OCI-LY7 (cell line): ENCODE data around the gene MICAL3. TPM values are rescaled to one million over a fixed set of nuclear protein-coding genes. Genes with fewer than 3 reads are reported as not detected.
A peak's percentile ranks its signal among the peaks of the same experiment; 100 is the strongest.

ENCODE experiments used
- BruUV-seq: library from RNA; stranded (reverse); fragments of 400-500 nt; replicated peaks from 2 replicates; lab custom pipeline; 2021; lab: Mats Ljungman, UMichigan
- CTCF ChIA-PET: fragments of 300-600 bp; sonication (Branson Sonifier 250); formaldehyde crosslinking; loops from one replicate; lab custom pipeline; 2022; ENCODE audit warnings: antibody characterized with exemption; ENCODE audit not compliant: unreplicated experiment; lab: Charles Lee
- POLR2A ChIA-PET: fragments of 300-600 bp; sonication (Branson Sonifier 250); formaldehyde crosslinking; loops from one replicate; lab custom pipeline; 2022; ENCODE audit warnings: antibody characterized with exemption; lab: Charles Lee
- DNase-seq: peaks from one replicate; pipeline ENCODE4 v3.0.0-alpha.2; 2015; ENCODE audit warnings: low spot score
- H2AFZ ChIP-seq: fragments of 200-600 bp; sonication (generic), shearing (Covaris generic); 2 replicates; pipeline ENCODE4 v1.6.1; 2014; ENCODE audit warnings: mild to moderate bottlenecking, antibody characterized with exemption, low read length, moderate library complexity
- H3K27ac ChIP-seq: fragments of 200-600 bp; sonication (generic); 2 replicates; pipeline ENCODE4 v1.5.1; 2014; ENCODE audit warnings: mixed run types, low read depth, mild to moderate bottlenecking, moderate library complexity, low read length, inconsistent platforms; ENCODE audit not compliant: poor library complexity, severe bottlenecking
- H3K36me3 ChIP-seq: fragments of 200-600 bp; sonication (generic); 2 replicates; pipeline ENCODE4 v1.6.1; 2014; ENCODE audit warnings: mild to moderate bottlenecking, antibody characterized with exemption, low read length, moderate library complexity, mixed read lengths; ENCODE audit not compliant: insufficient read depth
- H3K4me1 ChIP-seq: fragments of 200-600 bp; sonication (generic); 2 replicates; pipeline ENCODE4 v1.5.1; 2014; ENCODE audit warnings: mild to moderate bottlenecking, low read length; ENCODE audit not compliant: insufficient read depth, poor library complexity, severe bottlenecking
- H3K4me2 ChIP-seq: fragments of 200-600 bp; sonication (generic); 2 replicates; pipeline ENCODE4 v1.6.1; 2014; ENCODE audit warnings: mild to moderate bottlenecking, low read length
- H3K4me3 ChIP-seq: fragments of 200-600 bp; sonication (generic); 2 replicates; pipeline ENCODE4 v1.5.1; 2014; ENCODE audit warnings: mild to moderate bottlenecking, low read depth, low read length; ENCODE audit not compliant: poor library complexity, severe bottlenecking
- H3K79me2 ChIP-seq: fragments of 200-600 bp; sonication (generic); 2 replicates; pipeline ENCODE4 v1.6.1; 2016; ENCODE audit warnings: low read depth, mild to moderate bottlenecking, low read length, moderate library complexity, mixed read lengths; ENCODE audit not compliant: insufficient read depth
- H3K9me2 ChIP-seq: fragments of 200-600 bp; sonication (generic); 2 replicates; pipeline ENCODE4 v1.6.1; 2016; ENCODE audit warnings: mild to moderate bottlenecking, low read length, mixed read lengths; ENCODE audit not compliant: insufficient read depth
- H3K9me3 ChIP-seq: fragments of 200-600 bp; sonication (generic); 2 replicates; pipeline ENCODE4 v1.6.1; 2014; ENCODE audit warnings: mild to moderate bottlenecking, mixed run types, low read length, mixed read lengths
- H4K20me1 ChIP-seq: fragments of 200-600 bp; sonication (generic); 2 replicates; pipeline ENCODE4 v1.6.1; 2014; ENCODE audit warnings: mild to moderate bottlenecking, antibody characterized with exemption, low read length, moderate library complexity, mixed read lengths; ENCODE audit not compliant: insufficient read depth
- EZH2phosphoT487 ChIP-seq: fragments of 200-600 bp; sonication (generic); IDR thresholded peaks from 2 replicates; pipeline ENCODE4 v1.6.1; 2018; ENCODE audit warnings: low read depth, borderline replicate concordance, mild to moderate bottlenecking, mixed run types, antibody characterized with exemption, low read length, moderate library complexity, mixed read lengths
- intact Hi-C: fragments of 100-400 bp; cut with micrococcal nuclease; formaldehyde crosslinking; loops from one replicate; pipeline ENCODE4 v1.10.0; 2022; ENCODE audit not compliant: unreplicated experiment
- total RNA-seq, 2 experiments: library from RNA; depleted of rRNA in 1 of 2; stranded (reverse); fragments of >200 nt in 1 of 2; shearing (Covaris generic) in 1 of 2; gene quantifications; 2 replicates each; pipeline ENCODE4 v1.2.3, GENCODE V29; 2014 to 2022
- TF ChIP-seq, protein P1 (sequence below): fragments of 200-600 bp; sonication (generic); conservative IDR thresholded peaks from 2 replicates; pipeline ENCODE4 v1.5.1; 2014; ENCODE audit warnings: mild to moderate bottlenecking, antibody characterized with exemption, low read length, moderate library complexity, mixed read lengths

The MICAL3 gene
- total RNA-seq, 2 experiments from 2014 or later: 80.9 to 210 TPM

DNA sequence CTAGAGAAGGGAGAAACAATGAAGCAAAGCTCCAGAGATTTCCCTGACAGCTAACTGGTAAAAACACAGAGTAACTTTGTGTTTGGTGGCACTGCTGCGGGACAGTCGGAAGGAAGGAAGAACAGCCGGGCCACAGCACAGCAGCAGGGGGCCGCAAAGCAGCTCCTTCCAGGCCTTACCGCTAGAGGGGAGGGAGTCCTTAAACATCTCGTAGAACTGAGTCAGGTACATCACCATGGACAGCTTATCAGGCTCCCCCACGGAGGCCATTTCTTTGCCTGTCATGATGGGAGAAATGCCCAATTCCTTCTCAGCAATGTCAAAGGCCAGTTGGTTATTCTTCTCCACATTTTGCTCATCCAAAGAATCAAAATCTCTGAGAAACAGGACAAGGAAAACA is 135.5 kb downstream of the MICAL3 start:
- peaks cover 100% of the 10 kb centered on the region for H3K36me3 ChIP-seq
- CTCF ChIA-PET: no interaction called here

DNA sequence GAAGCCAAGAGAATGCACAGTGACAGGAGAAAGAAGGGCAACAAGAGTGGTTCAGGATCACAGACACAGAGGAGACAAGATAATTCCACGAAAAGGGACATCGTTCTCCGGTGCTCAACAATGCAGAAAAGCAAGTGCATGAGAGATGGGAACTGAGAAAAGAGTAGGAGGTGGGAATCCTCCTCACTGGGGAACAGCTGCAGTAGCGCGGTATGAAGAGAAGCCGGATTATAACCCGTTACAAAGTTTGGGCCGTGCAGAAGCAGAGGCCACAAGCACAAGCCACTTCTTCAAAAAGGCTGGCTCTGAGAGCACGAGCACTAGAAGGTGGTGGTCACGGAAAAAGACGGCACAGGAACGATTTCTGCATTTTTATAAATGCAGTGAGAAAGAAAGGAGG is 135.9 kb downstream of the MICAL3 start:
- Histone ChIP-seq H3K79me2 (peaks cover 3% of the 10 kb centered on the region; the same call in 1 of the 2 replicates), H3K36me3 (peaks cover 100% of the 10 kb centered on the region), H3K4me2 (no peak overlapping the region), H3K27ac (no peak overlapping the region), H3K4me3 (no peak overlapping the region), H3K4me1 (no peaks in the 10 kb centered on the region), H3K9me3 (no peaks in the 10 kb centered on the region), H2AFZ (no peak overlapping the region), H4K20me1 (no peaks in the 10 kb centered on the region), H3K9me2 (no peaks in the 10 kb centered on the region)
- no TSS peak for BruUV-seq
- DNase-seq: no peak
- CTCF ChIA-PET: no interaction called here
- intact Hi-C loops: loop anchor here (2.0 kb wide), 1 partner anchor 188 kb away; the partner anchor contains the start of gene PEX26
- TF ChIP-seq, protein P1, sequence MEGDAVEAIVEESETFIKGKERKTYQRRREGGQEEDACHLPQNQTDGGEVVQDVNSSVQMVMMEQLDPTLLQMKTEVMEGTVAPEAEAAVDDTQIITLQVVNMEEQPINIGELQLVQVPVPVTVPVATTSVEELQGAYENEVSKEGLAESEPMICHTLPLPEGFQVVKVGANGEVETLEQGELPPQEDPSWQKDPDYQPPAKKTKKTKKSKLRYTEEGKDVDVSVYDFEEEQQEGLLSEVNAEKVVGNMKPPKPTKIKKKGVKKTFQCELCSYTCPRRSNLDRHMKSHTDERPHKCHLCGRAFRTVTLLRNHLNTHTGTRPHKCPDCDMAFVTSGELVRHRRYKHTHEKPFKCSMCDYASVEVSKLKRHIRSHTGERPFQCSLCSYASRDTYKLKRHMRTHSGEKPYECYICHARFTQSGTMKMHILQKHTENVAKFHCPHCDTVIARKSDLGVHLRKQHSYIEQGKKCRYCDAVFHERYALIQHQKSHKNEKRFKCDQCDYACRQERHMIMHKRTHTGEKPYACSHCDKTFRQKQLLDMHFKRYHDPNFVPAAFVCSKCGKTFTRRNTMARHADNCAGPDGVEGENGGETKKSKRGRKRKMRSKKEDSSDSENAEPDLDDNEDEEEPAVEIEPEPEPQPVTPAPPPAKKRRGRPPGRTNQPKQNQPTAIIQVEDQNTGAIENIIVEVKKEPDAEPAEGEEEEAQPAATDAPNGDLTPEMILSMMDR: no peak
- TF ChIP-seq EZH2phosphoT487: no peak
- POLR2A ChIA-PET: interaction anchor here (1.1 to 1.5 kb wide), 4 partner anchors 9 to 189 kb away, joined by 3 to 4 read pairs (median 4); partner anchors contain the start of gene PEX26

More for the DNA sequence above, 135.5 kb downstream of the MICAL3 start:
- intact Hi-C loops: loop anchor here (2.0 kb wide), 1 partner anchor 188 kb away; the partner anchor contains the start of gene PEX26
- Histone ChIP-seq H3K4me1 (no peaks in the 10 kb centered on the region), H3K79me2 (peaks cover 3% of the 10 kb centered on the region; the same call in 1 of the 2 replicates), H3K9me3 (no peaks in the 10 kb centered on the region), H3K9me2 (no peaks in the 10 kb centered on the region), H3K4me2 (no peak overlapping the region), H3K4me3 (no peak overlapping the region), H2AFZ (no peak overlapping the region), H4K20me1 (no peaks in the 10 kb centered on the region), H3K27ac (no peak overlapping the region)
- peak; percentile 48 for DNase-seq
- POLR2A ChIA-PET: interaction anchor here (1.1 to 1.5 kb wide), 4 partner anchors 10 to 189 kb away, joined by 3 to 4 read pairs (median 4); partner anchors contain the start of gene PEX26
- no TSS peak for BruUV-seq
- TF ChIP-seq, protein P1: peak; percentile 63
- no peak for TF ChIP-seq EZH2phosphoT487

DNA sequence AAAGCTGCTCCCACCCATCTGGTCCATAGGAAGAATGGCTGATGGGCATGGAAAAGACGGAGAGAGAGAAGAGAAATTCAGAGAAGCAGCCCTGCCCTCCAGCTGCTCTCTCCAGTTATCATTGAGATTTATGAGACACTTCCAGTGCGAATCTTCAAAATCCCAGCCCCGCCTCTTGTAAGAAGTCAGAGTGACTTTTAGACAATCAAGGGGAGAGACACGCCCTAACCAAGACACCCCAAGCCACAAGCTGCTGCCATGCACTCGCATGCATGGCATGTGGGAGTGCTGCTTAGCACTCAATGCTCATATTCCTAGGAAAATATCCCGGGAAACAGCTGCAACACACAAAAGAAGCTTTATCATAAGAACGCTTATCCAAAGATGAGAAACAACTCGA is 139.5 kb downstream of the MICAL3 start:
- Histone ChIP-seq H3K9me2 (no peaks in the 10 kb centered on the region), H2AFZ (no peak overlapping the region), H3K79me2 (no peaks in the 10 kb centered on the region), H3K36me3 (peaks cover 100% of the 10 kb centered on the region), H4K20me1 (no peaks in the 10 kb centered on the region), H3K4me1 (no peaks in the 10 kb centered on the region), H3K27ac (no peak overlapping the region), H3K4me3 (no peak overlapping the region), H3K9me3 (no peaks in the 10 kb centered on the region), H3K4me2 (no peak overlapping the region)
- intact Hi-C loops: no loop called here
- DNase-seq: no peak
- no TSS peak for BruUV-seq
- CTCF ChIA-PET: no interaction called here
- POLR2A ChIA-PET: no interaction called here
- TF ChIP-seq, protein P1: no peak
- TF ChIP-seq EZH2phosphoT487: no peak
